Heart left ventricle (tissue), 13 donors: Measurements from ENCODE around the gene FOXD4L6.
"Not testable (repeated sequence)": the region's sequence is repeated elsewhere in the genome, so short reads cannot be mapped to it uniquely, and the experiment has no call there.

Experiments
- CTCF ChIP-seq, 12 donors: fragments of 200-600 bp; sonication (generic) in 4 of 12; IDR thresholded peaks; one replicate each; pipeline versions ENCODE4 v1.5.0 to v1.8.0; 2018 to 2022; ENCODE audit warnings: antibody characterized with exemption in 12 of 12, mild to moderate bottlenecking in 5 of 12
- POLR2A ChIP-seq, 2 donors: fragments of 450-650 bp; IDR thresholded peaks; one replicate each; pipeline ENCODE4 v1.6.1; 2017; ENCODE audit warnings: antibody characterized with exemption in 2 of 2, mild to moderate bottlenecking in 2 of 2, moderate library complexity in 2 of 2
- donor health status: ischemic (EF 13 %, LVEDD 7.1; RV severe dilation, severe dysfunction).
- donor health status: DM: no; HTN: yes; CAD: no.
- donor health status: DM: no; HTN: no; CAD: no.
- donor health status: ischemic (EF 25% LVEDD 6.9; RV normal size, moderate dysfunction).
- donor health status: ischemic (EF 25% LVEDD 5.7; RV mildly dilated, moderate dysfunction).
- donor health status: ischemic (EF 35%, LVEDD 5.7; RV mildly dilated, moderate dysfunction).
- donor health status: nonischemic (EF 11% LVEDD 7.7; RV severe dilation, severe dysfunction).
- donor health status: DM: yes; HTN: yes; CAD: no.
- donor health status: PGD.
- donor health status: ischemic (EF 29% LVEDD 5.4; RV normal size, mild dysfunction).
- donor health status: nonischemic (EF 23%, LVEDD 6.1; RV moderate dilation, normal function).

GRCh38 chr9:41174994-41175393 lies 46.5 kb upstream of the FOXD4L6 start:
- TF ChIP-seq CTCF, POLR2A (IDR thresholded peaks at IDR 0.05): not testable (repeated sequence)
